Smooth muscle cell (in vitro differentiated cells): ENCODE measurements around the gene CIDEB. TPM values are rescaled to one million over a fixed set of nuclear protein-coding genes. Genes with fewer than 3 reads are reported as not detected.

Experiments
- DNase-seq: peaks from one replicate; lab custom pipeline; 2025; ENCODE audit not compliant: unreplicated experiment; lab: John Stamatoyannopoulos, UW
- H2AFZ ChIP-seq: fragments of 200-600 bp; sonication (generic); 2 replicates; pipeline ENCODE4 v1.6.0; 2016; ENCODE audit warnings: antibody characterized with exemption, low read depth, mild to moderate bottlenecking
- H3F3A ChIP-seq: fragments of 200-600 bp; sonication (generic); 2 replicates; pipeline ENCODE4 v1.6.0; 2017; ENCODE audit warnings: antibody characterized with exemption, low read depth
- H3K27ac ChIP-seq: fragments of 200-600 bp; sonication (generic); 2 replicates; pipeline ENCODE4 v1.5.1; 2016; ENCODE audit warnings: low read depth, mild to moderate bottlenecking
- H3K27me3 ChIP-seq: fragments of 200-600 bp; sonication (generic); 2 replicates; pipeline ENCODE4 v1.6.1; 2016; ENCODE audit warnings: low read depth, mild to moderate bottlenecking
- H3K36me3 ChIP-seq: fragments of 200-600 bp; sonication (generic); 2 replicates; pipeline ENCODE4 v1.5.1; 2016; ENCODE audit warnings: low read depth
- H3K4me1 ChIP-seq: fragments of 200-600 bp; sonication (generic); 2 replicates; pipeline ENCODE4 v1.5.1; 2016; ENCODE audit warnings: low read depth
- H3K4me2 ChIP-seq: fragments of 200-600 bp; sonication (generic); 2 replicates; pipeline ENCODE4 v1.6.0; 2016; ENCODE audit warnings: mild to moderate bottlenecking
- H3K4me3 ChIP-seq: fragments of 200-600 bp; sonication (generic); 2 replicates; pipeline ENCODE4 v1.5.1; 2016; ENCODE audit warnings: mild to moderate bottlenecking
- H3K79me2 ChIP-seq: fragments of 200-600 bp; sonication (generic); 2 replicates; pipeline ENCODE4 v1.6.0; 2016; ENCODE audit warnings: low read depth, mild to moderate bottlenecking
- H3K9ac ChIP-seq: fragments of 200-600 bp; sonication (generic); 2 replicates; pipeline ENCODE4 v1.6.0; 2016; ENCODE audit warnings: low read depth
- H3K9me3 ChIP-seq: fragments of 200-600 bp; sonication (generic); replicated peaks from 2 replicates; pipeline ENCODE4 v1.5.1; 2016; ENCODE audit warnings: low read depth
- H4K20me1 ChIP-seq: fragments of 200-600 bp; sonication (generic); 2 replicates; pipeline ENCODE4 v1.6.0; 2016; ENCODE audit warnings: low read depth
- CTCF ChIP-seq: fragments of 200-600 bp; sonication (generic); IDR thresholded peaks from 2 replicates; pipeline ENCODE4 v1.5.1; 2017; ENCODE audit warnings: borderline replicate concordance, mild to moderate bottlenecking, antibody characterized with exemption; ENCODE audit not compliant: insufficient read depth, poor library complexity, severe bottlenecking
- WGBS: methylation state at CpG from one replicate; pipeline ENCODE4 v1.1.7; 2016; ENCODE audit warnings: low lambda C conversion rate; 5-methylcytosine and 5-hydroxymethylcytosine counted together
- polyA plus RNA-seq: library from polyadenylated mRNA; unstranded; fragments of >200 nt; fragmentation: Nextera tagmentation; extraction: Ambion mirVana; gene quantifications from 2 replicates; pipeline ENCODE4 v1.2.1, GENCODE V29; 2016
- total RNA-seq: library from RNA; depleted of rRNA; stranded (reverse); fragments of >200 nt; gene quantifications from 2 replicates; pipeline ENCODE4 v1.2.3, GENCODE V29; 2014

The CIDEB gene
- total and polyA plus RNA-seq, 2 experiments from 2014 or later: not detected

- WGBS: 88% methylated on average over 69 of the region's 70 CpGs
- no peak for TF ChIP-seq CTCF
- H3K4me1 ChIP-seq: no peaks in the 10 kb centered on the region
- no peak for DNase-seq
- no peaks in the 10 kb centered on the region for H3K36me3 ChIP-seq
- H3K4me3 ChIP-seq: no peak overlapping the region
- H2AFZ ChIP-seq: no peak overlapping the region
- H3F3A ChIP-seq: no peaks in the 10 kb centered on the region
- no peak overlapping the region for H3K4me2 ChIP-seq
- no peaks in the 10 kb centered on the region for H4K20me1 ChIP-seq
- no peak overlapping the region for H3K27ac ChIP-seq
- H3K9me3 ChIP-seq: no peaks in the 10 kb centered on the region
- no peaks in the 10 kb centered on the region for H3K27me3 ChIP-seq
- no peaks in the 10 kb centered on the region for H3K79me2 ChIP-seq
- H3K9ac ChIP-seq: no peak overlapping the region
These were observed 8.2 kb upstream of the CIDEB start for GRCh38 chr14:24315807-24316596.

GRCh38 chr14:24315243-24315806 lies 7.5 kb upstream of the CIDEB start:
- Histone ChIP-seq H3K27ac (no peak overlapping the region), H3K4me1 (no peaks in the 10 kb centered on the region), H3K36me3 (no peaks in the 10 kb centered on the region), H3K9ac (no peak overlapping the region), H3K79me2 (no peaks in the 10 kb centered on the region), H2AFZ (no peak overlapping the region), H3F3A (no peaks in the 10 kb centered on the region), H4K20me1 (no peaks in the 10 kb centered on the region), H3K9me3 (no peaks in the 10 kb centered on the region), H3K4me2 (no peak overlapping the region), H3K27me3 (no peaks in the 10 kb centered on the region), H3K4me3 (no peak overlapping the region)
- 96% methylated on average over 10 of the region's 10 CpGs for WGBS
- DNase-seq: no peak
- TF ChIP-seq CTCF: no peak

GRCh38 chr14:24314377-24315193 lies 6.8 kb upstream of the CIDEB start:
- TF ChIP-seq CTCF: no peak
- WGBS: 96% methylated on average over 5 of the region's 5 CpGs

More at GRCh38 chr14:24314377-24315193, 6.8 kb upstream of the CIDEB start:
- Histone ChIP-seq H3K27ac (no peak overlapping the region), H3K4me3 (no peak overlapping the region), H3K4me2 (no peak overlapping the region), H3K9me3 (no peaks in the 10 kb centered on the region), H2AFZ (no peak overlapping the region), H3F3A (no peaks in the 10 kb centered on the region), H3K36me3 (no peaks in the 10 kb centered on the region), H4K20me1 (no peaks in the 10 kb centered on the region), H3K4me1 (no peaks in the 10 kb centered on the region), H3K9ac (no peak overlapping the region), H3K27me3 (no peaks in the 10 kb centered on the region), H3K79me2 (no peaks in the 10 kb centered on the region)
- no peak for DNase-seq
